PC-3 (cell line): ENCODE results near the gene NDUFAF3. TPM values are rescaled to one million over a fixed set of nuclear protein-coding genes. Genes with fewer than 3 reads are reported as not detected.

ENCODE experiments used
- ATAC-seq: fragments of 200-7000 bp; cut with Tn5 transposase; 2 replicates; pipeline ENCODE4 v1.9.1; 2020; ENCODE audit warnings: mild to moderate bottlenecking, moderate library complexity
- BruUV-seq: library from RNA; stranded (reverse); fragments of 400-500 nt; replicated peaks from 2 replicates; lab custom pipeline; 2021; lab: Mats Ljungman, UMichigan
- CTCF ChIA-PET: fragments of 300-600 bp; sonication (Branson Sonifier 250); formaldehyde crosslinking; loops from one replicate; lab custom pipeline; 2022; ENCODE audit warnings: antibody characterized with exemption; lab: Charles Lee
- POLR2A ChIA-PET: fragments of 300-600 bp; sonication (Branson Sonifier 250); formaldehyde crosslinking; loops from one replicate; lab custom pipeline; 2022; ENCODE audit warnings: antibody characterized with exemption; ENCODE audit not compliant: unreplicated experiment; lab: Charles Lee
- DNase-seq: peaks from one replicate; pipeline ENCODE4 v3.0.0-alpha.2; 2015
- H2AFZ ChIP-seq: fragments of 300-600 bp; sonication (generic); 2 replicates; pipeline ENCODE4 v1.6.0; 2016; ENCODE audit warnings: antibody characterized with exemption, low read length
- H3F3A ChIP-seq: fragments of 300-600 bp; sonication (generic); one replicate; pipeline ENCODE4 v1.6.0; 2017; ENCODE audit warnings: antibody characterized with exemption, low read length, control low read depth, mild to moderate bottlenecking; ENCODE audit not compliant: unreplicated experiment
- H3K27ac ChIP-seq: fragments of 300-600 bp; sonication (generic); 2 replicates; pipeline ENCODE4 v1.5.1; 2016; ENCODE audit warnings: mild to moderate bottlenecking, low read length
- H3K27me3 ChIP-seq: fragments of 300-600 bp; sonication (generic); 2 replicates; pipeline ENCODE4 v1.6.1; 2016; ENCODE audit warnings: low read length, mixed read lengths
- H3K36me3 ChIP-seq: fragments of 300-600 bp; sonication (generic); 2 replicates; pipeline ENCODE4 v1.6.1; 2016; ENCODE audit warnings: low read depth, mixed run types, low read length, mixed read lengths
- H3K4me1 ChIP-seq: fragments of 300-600 bp; sonication (generic); 2 replicates; pipeline ENCODE4 v1.5.1; 2016; ENCODE audit warnings: low read length; ENCODE audit not compliant: insufficient read depth
- H3K4me2 ChIP-seq: fragments of 300-600 bp; sonication (generic); 2 replicates; pipeline ENCODE4 v1.6.0; 2016; ENCODE audit warnings: low read length
- H3K4me3 ChIP-seq: fragments of 300-600 bp; sonication (generic); 2 replicates; pipeline ENCODE4 v1.5.1; 2016; ENCODE audit warnings: mild to moderate bottlenecking, low read length, mixed read lengths
- H3K79me2 ChIP-seq: fragments of 300-600 bp; sonication (generic); 2 replicates; pipeline ENCODE4 v1.6.1; 2017; ENCODE audit warnings: low read length, mixed read lengths
- H3K9ac ChIP-seq: fragments of 300-600 bp; sonication (generic); 2 replicates; pipeline ENCODE4 v1.6.0; 2016; ENCODE audit warnings: mild to moderate bottlenecking, low read length
- H3K9me2 ChIP-seq: fragments of 300-600 bp; sonication (generic); replicated peaks from 2 replicates; pipeline ENCODE4 v1.6.1; 2016; ENCODE audit warnings: mixed run types, low read length, mixed read lengths
- H3K9me3 ChIP-seq: fragments of 300-600 bp; sonication (generic); 2 replicates; pipeline ENCODE4 v1.6.1; 2016; ENCODE audit warnings: low read length, mixed read lengths
- H4K20me1 ChIP-seq: fragments of 300-600 bp; sonication (generic); 2 replicates; pipeline ENCODE4 v1.6.1; 2016; ENCODE audit warnings: low read length, mixed read lengths
- CTCF ChIP-seq: fragments of 300-600 bp; sonication (generic); conservative IDR thresholded peaks from 2 replicates; pipeline ENCODE4 v1.5.1; 2017; ENCODE audit warnings: antibody characterized with exemption, low read depth, mild to moderate bottlenecking, low read length
- EZH2 ChIP-seq: fragments of 300-600 bp; sonication (generic); IDR thresholded peaks from one replicate; pipeline ENCODE4 v1.6.1; 2017; ENCODE audit warnings: antibody characterized with exemption, mild to moderate bottlenecking, low read length; ENCODE audit not compliant: unreplicated experiment
- EZH2phosphoT487 ChIP-seq: fragments of 300-600 bp; sonication (generic); IDR thresholded peaks from 2 replicates; pipeline ENCODE4 v1.6.1; 2018; ENCODE audit warnings: mild to moderate bottlenecking, antibody characterized with exemption, low read length, borderline replicate concordance
- intact Hi-C: fragments of 100-400 bp; cut with micrococcal nuclease; formaldehyde crosslinking; loops from 2 replicates; pipeline ENCODE4 v1.9.0; 2023
- total RNA-seq: library from RNA; depleted of rRNA; stranded (reverse); fragments of >200 nt; gene quantifications from 2 replicates; pipeline ENCODE4 v1.2.3, GENCODE V29; 2014

NDUFAF3 gene
- total RNA-seq, 1 experiment from 2014 or later, result 211 TPM

DNA sequence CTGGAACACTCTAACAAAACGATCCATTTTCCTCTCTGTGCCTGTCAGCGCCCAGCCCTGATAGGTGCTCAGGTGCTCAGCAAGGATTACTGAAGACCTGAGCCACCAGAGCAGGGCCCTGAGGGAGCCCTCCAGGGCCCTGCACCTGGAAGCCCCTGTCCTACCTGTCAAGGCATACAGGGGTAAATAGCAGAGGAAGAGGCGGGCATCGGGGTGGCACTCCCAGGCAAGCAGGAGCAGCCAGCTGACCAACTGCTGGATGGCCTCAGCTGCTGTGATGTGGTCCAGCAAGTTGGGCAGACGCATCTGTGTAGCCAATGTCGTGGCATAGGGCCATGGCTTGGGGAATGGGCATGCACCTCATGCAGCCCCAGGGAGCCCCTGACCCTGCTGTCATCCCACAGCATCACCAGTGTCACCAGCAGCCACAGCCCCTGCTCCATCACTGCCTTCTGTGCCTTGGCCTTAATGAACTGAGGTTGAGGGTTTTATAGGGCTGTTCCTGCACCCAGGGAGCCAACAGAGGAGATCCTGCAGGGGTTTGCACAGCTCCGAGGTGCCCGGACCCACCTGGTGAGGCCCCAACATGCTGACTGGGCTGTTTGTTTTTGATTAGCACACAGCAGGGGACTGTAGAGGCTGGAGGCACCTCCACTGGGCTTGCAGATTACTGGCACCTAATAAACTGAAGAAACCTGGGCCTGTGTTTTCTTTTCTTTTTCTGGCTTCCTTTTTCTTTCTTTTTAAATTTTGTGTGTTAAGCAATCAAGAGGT is 22.6 kb upstream of the NDUFAF3 start:
- DNase-seq (no peak), ATAC-seq (no peak)
- H3K36me3 ChIP-seq, result no peaks in the 10 kb centered on the region
- intact Hi-C loops, result no loop called here
- ChIA-PET CTCF (no interaction called here), POLR2A (interaction anchor here (0.5 kb wide), 1 partner anchor 410 kb away, joined by 3 read pairs; no protein-coding TSS in a partner anchor)
- H3K4me3 ChIP-seq, result no peak overlapping the region
- H3K9me3 ChIP-seq, result no peaks in the 10 kb centered on the region
- no TSS peak for BruUV-seq
- H3K9ac ChIP-seq, result no peak overlapping the region
- no peak overlapping the region for H3K4me2 ChIP-seq
- H3K4me1 ChIP-seq, result no peaks in the 10 kb centered on the region
- H3K27me3 ChIP-seq, result no peaks in the 10 kb centered on the region
- no peak overlapping the region for H2AFZ ChIP-seq
- no peaks in the 10 kb centered on the region for H3F3A ChIP-seq
- H4K20me1 ChIP-seq, result no peaks in the 10 kb centered on the region
- no peak overlapping the region for H3K27ac ChIP-seq
- no peaks in the 10 kb centered on the region for H3K9me2 ChIP-seq
- H3K79me2 ChIP-seq, result peaks cover 7% of the 10 kb centered on the region; the same call in 1 of the 2 replicates
- no peak for TF ChIP-seq CTCF
- TF ChIP-seq EZH2phosphoT487, result no peak
- no peak for TF ChIP-seq EZH2

GRCh38 chr3:49001155-49001554 is 20.8 kb upstream of the NDUFAF3 start:
- H3K36me3 ChIP-seq, result no peaks in the 10 kb centered on the region
- BruUV-seq, result no TSS peak
- H3K4me1 ChIP-seq, result peaks cover 3% of the 10 kb centered on the region; the same call in 1 of the 2 replicates
- no peak overlapping the region for H3K27ac ChIP-seq
- H2AFZ ChIP-seq, result no peak overlapping the region
- ChIA-PET POLR2A (no interaction called here), CTCF (no interaction called here)
- H3F3A ChIP-seq, result no peaks in the 10 kb centered on the region
- no peaks in the 10 kb centered on the region for H3K27me3 ChIP-seq
- intact Hi-C loops, result no loop called here
- no peaks in the 10 kb centered on the region for H4K20me1 ChIP-seq
- ATAC-seq (no peak), DNase-seq (no peak)
- H3K4me2 ChIP-seq, result no peak overlapping the region
- 0 out of 2 replicates have a peak, but pooled peaks cover under 1% of the 10 kb centered on the region for H3K79me2 ChIP-seq
- H3K9me3 ChIP-seq, result no peaks in the 10 kb centered on the region
- TF ChIP-seq CTCF, result no peak
- no peak for TF ChIP-seq EZH2
- no peak for TF ChIP-seq EZH2phosphoT487
- no peaks in the 10 kb centered on the region for H3K9me2 ChIP-seq
- no peak overlapping the region for H3K4me3 ChIP-seq
- no peak overlapping the region for H3K9ac ChIP-seq
